Measurements from ENCODE around the gene NDRG2. TPM values are rescaled to one million over a fixed set of nuclear protein-coding genes. Genes with fewer than 3 reads are reported as not detected.

NDRG2 gene
- total RNA-seq, 1 donor from 2014 or later = 2.1 TPM

GRCh38 chr14:21056520-21057163 is 31.8 kb upstream of the NDRG2 start:
- DNase-seq = no peak
- H3K4me1 Mint-ChIP-seq = no peaks in the 10 kb centered on the region
- no peak overlapping the region for H3K27ac Mint-ChIP-seq
- no peaks in the 10 kb centered on the region for H3K36me3 Mint-ChIP-seq (ENCODE audit: low read depth)
- H3K4me3 Mint-ChIP-seq = no peak overlapping the region
- no peak for TF ChIP-seq CTCF (IDR thresholded peaks at IDR 0.05)
- peaks cover 10% of the 10 kb centered on the region for H3K27me3 Mint-ChIP-seq
- ChIA-PET CTCF (interaction anchor here (1.4 kb wide), 1 partner anchor 12 kb away, joined by 4 read pairs; no protein-coding TSS in a partner anchor), POLR2A (no interaction called here)
- intact Hi-C loops (cut with micrococcal nuclease) = no loop called here
- no peaks in the 10 kb centered on the region for H3K9me3 Mint-ChIP-seq
- no peak for ATAC-seq (ENCODE audit: low read depth)

- no peak overlapping the region for H3K4me3 Mint-ChIP-seq
These were observed 30.7 kb upstream of the NDRG2 start for GRCh38 chr14:21055432-21056117.

GRCh38 chr14:21054768-21055145 is 29.9 kb upstream of the NDRG2 start:
- POLR2A ChIA-PET = no interaction called here
- no peaks in the 10 kb centered on the region for H3K36me3 Mint-ChIP-seq (ENCODE audit: low read depth)
- no peak overlapping the region for H3K27ac Mint-ChIP-seq
- H3K9me3 Mint-ChIP-seq = no peaks in the 10 kb centered on the region
- no peaks in the 10 kb centered on the region for H3K4me1 Mint-ChIP-seq
- H3K4me3 Mint-ChIP-seq = no peak overlapping the region
- CTCF ChIA-PET = no interaction called here
- intact Hi-C loops (cut with micrococcal nuclease) = no loop called here
- DNase-seq (no peak), ATAC-seq (ENCODE audit: low read depth) (no peak)
- TF ChIP-seq CTCF (IDR thresholded peaks at IDR 0.05) = no peak
- no peaks in the 10 kb centered on the region for H3K27me3 Mint-ChIP-seq

More at GRCh38 chr14:21055432-21056117, 30.7 kb upstream of the NDRG2 start:
- DNase-seq (no peak), ATAC-seq (ENCODE audit: low read depth) (no peak)
- intact Hi-C loops (cut with micrococcal nuclease) = no loop called here
- CTCF ChIA-PET = no interaction called here
- peaks cover 3% of the 10 kb centered on the region for H3K27me3 Mint-ChIP-seq
- no peaks in the 10 kb centered on the region for H3K36me3 Mint-ChIP-seq (ENCODE audit: low read depth)
- POLR2A ChIA-PET = no interaction called here
- TF ChIP-seq CTCF (IDR thresholded peaks at IDR 0.05) = no peak
- H3K27ac Mint-ChIP-seq = no peak overlapping the region
- H3K4me1 Mint-ChIP-seq = no peaks in the 10 kb centered on the region
- no peaks in the 10 kb centered on the region for H3K9me3 Mint-ChIP-seq

GRCh38 chr14:21054123-21054767 is 29.4 kb upstream of the NDRG2 start:
- Mint-ChIP-seq H3K9me3 (no peaks in the 10 kb centered on the region), H3K4me3 (no peak overlapping the region), H3K36me3 (ENCODE audit: low read depth) (no peaks in the 10 kb centered on the region), H3K27me3 (no peaks in the 10 kb centered on the region), H3K4me1 (no peaks in the 10 kb centered on the region), H3K27ac (no peak overlapping the region)
- ChIA-PET CTCF (no interaction called here), POLR2A (no interaction called here)
- intact Hi-C loops (cut with micrococcal nuclease) = no loop called here
- DNase-seq = no peak
- no peak for TF ChIP-seq CTCF (IDR thresholded peaks at IDR 0.05)
- no peak for ATAC-seq (ENCODE audit: low read depth)
